IMR-90 (cell line): ENCODE data around the gene GSG1L. TPM values are rescaled to one million over a fixed set of nuclear protein-coding genes. Genes with fewer than 3 reads are reported as not detected.

Experiments used
- ATAC-seq: fragments of 200-7000 bp; cut with Tn5 transposase; 2 replicates; pipeline ENCODE4 v1.9.1; 2020; ENCODE audit warnings: low read depth, mild to moderate bottlenecking, moderate library complexity
- BruUV-seq: library from RNA; stranded (reverse); fragments of 400-500 nt; replicated peaks from 2 replicates; lab custom pipeline; 2021; lab: Mats Ljungman, UMichigan
- CTCF ChIA-PET: fragments of 300-600 bp; formaldehyde crosslinking; extraction: SDS; loops from one replicate; lab custom pipeline; 2021; ENCODE audit warnings: antibody characterized with exemption; lab: Yijun Ruan, JAX
- POLR2A ChIA-PET: fragments of 300-600 bp; sonication (Branson Sonifier 250); formaldehyde crosslinking; loops from one replicate; lab custom pipeline; 2022; ENCODE audit warnings: antibody characterized with exemption; ENCODE audit not compliant: unreplicated experiment; lab: Charles Lee
- DNase-seq: peaks from one replicate; pipeline ENCODE4 v3.0.0; 2013
- H2AFZ ChIP-seq: replicated peaks from 2 replicates; pipeline ENCODE3; 2013; ENCODE audit warnings: low read length, mild to moderate bottlenecking; ENCODE audit not compliant: poor library complexity
- H2AK5ac ChIP-seq: 2 replicates; pipeline ENCODE4 v1.6.1; 2013; ENCODE audit warnings: low read depth, low read length, inconsistent platforms
- H2AK9ac ChIP-seq: replicated peaks from 2 replicates; pipeline ENCODE3; 2013; ENCODE audit warnings: mild to moderate bottlenecking, low read depth, low read length, moderate library complexity; ENCODE audit not compliant: poor library complexity
- H2BK120ac ChIP-seq: 2 replicates; pipeline ENCODE4 v1.6.1; 2013; ENCODE audit warnings: low read depth, low read length, inconsistent platforms
- H2BK15ac ChIP-seq: 3 replicates; pipeline ENCODE4 v1.6.1; 2013; ENCODE audit warnings: low read depth, low read length, inconsistent platforms
- H2BK20ac ChIP-seq: 2 replicates; pipeline ENCODE4 v1.6.1; 2013; ENCODE audit warnings: low read depth, mild to moderate bottlenecking, inconsistent platforms, low read length, moderate library complexity
- H2BK5ac ChIP-seq: 2 replicates; pipeline ENCODE4 v1.6.1; 2013; ENCODE audit warnings: mild to moderate bottlenecking, low read depth, low read length, inconsistent platforms; ENCODE audit not compliant: poor library complexity, severe bottlenecking
- H3K14ac ChIP-seq: replicated peaks from 2 replicates; pipeline ENCODE4 v1.6.1; 2013; ENCODE audit warnings: low read depth, low read length, inconsistent platforms
- H3K18ac ChIP-seq: 2 replicates; pipeline ENCODE4 v1.6.1; 2013; ENCODE audit warnings: low read depth, low read length, control low read depth
- H3K23ac ChIP-seq: 2 replicates; pipeline ENCODE4 v1.6.1; 2013; ENCODE audit warnings: low read depth, low read length, inconsistent platforms
- H3K27ac ChIP-seq: 2 replicates; pipeline ENCODE4 v1.5.1; 2013; ENCODE audit warnings: mild to moderate bottlenecking, control low read depth, low read length; ENCODE audit not compliant: insufficient read depth
- H3K27me3 ChIP-seq: 2 replicates; pipeline ENCODE4 v1.6.1; 2013; ENCODE audit warnings: low read length; ENCODE audit not compliant: control insufficient read depth, insufficient read depth
- H3K36me3 ChIP-seq: 2 replicates; pipeline ENCODE4 v1.6.1; 2013; ENCODE audit warnings: low read length, mixed read lengths; ENCODE audit not compliant: control insufficient read depth, insufficient read depth
- H3K4ac ChIP-seq: 2 replicates; pipeline ENCODE4 v1.6.1; 2013; ENCODE audit warnings: low read depth, low read length, inconsistent platforms
- H3K4me1 ChIP-seq: 2 replicates; pipeline ENCODE4 v1.6.1; 2013; ENCODE audit warnings: low read length, mixed read lengths; ENCODE audit not compliant: control insufficient read depth, insufficient read depth
- H3K4me2 ChIP-seq: 2 replicates; pipeline ENCODE4 v1.6.1; 2013; ENCODE audit warnings: low read depth, mild to moderate bottlenecking, control low read depth, low read length, moderate library complexity
- H3K4me3 ChIP-seq: 2 replicates; pipeline ENCODE4 v1.5.1; 2013; ENCODE audit warnings: low read depth, mild to moderate bottlenecking, control low read depth, low read length, moderate library complexity; ENCODE audit not compliant: insufficient read depth
- H3K56ac ChIP-seq: 2 replicates; pipeline ENCODE4 v1.6.1; 2013; ENCODE audit warnings: low read length, inconsistent platforms; ENCODE audit not compliant: insufficient read depth; ENCODE audit errors: extremely low read depth
- H3K79me1 ChIP-seq, 2 experiments: 2 replicates each; pipeline ENCODE4 v1.6.1; 2013; ENCODE audit warnings: low read length in 2 of 2, inconsistent platforms in 1 of 2, low read depth in 1 of 2
- H3K9ac ChIP-seq: 2 replicates; pipeline ENCODE4 v1.6.1; 2013; ENCODE audit warnings: low read depth, low read length, control low read depth
- H3K9me1 ChIP-seq: 2 replicates; pipeline ENCODE4 v1.6.1; 2013; ENCODE audit warnings: low read length, inconsistent platforms; ENCODE audit not compliant: insufficient read depth
- H3K9me3 ChIP-seq: 2 replicates; pipeline ENCODE4 v1.6.1; 2013; ENCODE audit warnings: low read length; ENCODE audit not compliant: control insufficient read depth, insufficient read depth
- H4K20me1 ChIP-seq: 2 replicates; pipeline ENCODE4 v1.6.1; 2013; ENCODE audit warnings: low read length, inconsistent platforms; ENCODE audit not compliant: insufficient read depth
- H4K5ac ChIP-seq: 2 replicates; pipeline ENCODE4 v1.6.1; 2013; ENCODE audit warnings: mild to moderate bottlenecking, low read depth, low read length, control low read depth
- H4K8ac ChIP-seq, 2 experiments: 2 replicates each; pipeline ENCODE4 v1.6.1; 2013; ENCODE audit warnings: low read depth in 2 of 2, low read length in 2 of 2, control low read depth in 1 of 2, inconsistent platforms in 1 of 2
- H4K91ac ChIP-seq: 2 replicates; pipeline ENCODE4 v1.6.1; 2013; ENCODE audit warnings: low read depth, low read length, inconsistent platforms; ENCODE audit not compliant: insufficient read depth
- MAFK ChIP-seq: IDR thresholded peaks from 2 replicates; pipeline ENCODE4 v1.6.1; 2012; ENCODE audit warnings: low read depth, low read length, improper control_type of control experiment
- MAZ ChIP-seq: IDR thresholded peaks from 2 replicates; pipeline ENCODE4 v1.6.1; 2012; ENCODE audit warnings: low read depth, mild to moderate bottlenecking, low read length, improper control_type of control experiment, moderate library complexity, borderline replicate concordance
- MXI1 ChIP-seq: IDR thresholded peaks from 2 replicates; pipeline ENCODE4 v1.6.1; 2012; ENCODE audit warnings: low read depth, mild to moderate bottlenecking, low read length, moderate library complexity, borderline replicate concordance
- WGBS, 2 experiments: methylation state at CpG; one replicate each; pipeline versions ENCODE4 v1.1.5 to v1.1.7; 2013; ENCODE audit warnings: missing lambda C conversion rate in 2 of 2; ENCODE audit not compliant: insufficient read length in 1 of 2; ENCODE audit errors: extremely low coverage in 2 of 2; 5-methylcytosine and 5-hydroxymethylcytosine counted together
- dilution Hi-C: fragments of 300-500 bp; cut with HindIII; formaldehyde crosslinking; loops from one replicate; pipeline ENCODE4 v1.14.3; 2018; ENCODE audit warnings: low sequenced_read_pairs; ENCODE audit not compliant: unreplicated experiment
- in situ Hi-C: fragments of 300-500 bp; cut with MboI; formaldehyde crosslinking; loops from 3 replicates; pipeline ENCODE4 v1.14.3; 2019; ENCODE audit warnings: low sequenced_read_pairs, inconsistent platforms, mixed read lengths
- intact Hi-C: fragments of 100-400 bp; cut with micrococcal nuclease; formaldehyde crosslinking; loops from 2 replicates; pipeline ENCODE4 v1.10.0; 2022
- polyA plus RNA-seq, 3 experiments: library from polyadenylated mRNA; depleted of rRNA; stranded (reverse); fragments of >200 nt; gene quantifications; 2 replicates each; pipeline ENCODE4 v1.2.3, GENCODE V29; 2012; ENCODE audit warnings: low replicate concordance in 1 of 3
- total RNA-seq: library from RNA; depleted of rRNA; stranded (reverse); fragments of >200 nt; gene quantifications from 2 replicates; pipeline ENCODE4 v1.2.3, GENCODE V29; 2012
- TF ChIP-seq, protein P1 (sequence below): conservative IDR thresholded peaks from 2 replicates; pipeline ENCODE4 v1.5.1; 2012; ENCODE audit warnings: mild to moderate bottlenecking, low read depth, low read length, improper control_type of control experiment

GSG1L gene
- total and polyA plus RNA-seq, 2 of the 4 experiments (the other 2 are of a cell fraction), result not detected

DNA sequence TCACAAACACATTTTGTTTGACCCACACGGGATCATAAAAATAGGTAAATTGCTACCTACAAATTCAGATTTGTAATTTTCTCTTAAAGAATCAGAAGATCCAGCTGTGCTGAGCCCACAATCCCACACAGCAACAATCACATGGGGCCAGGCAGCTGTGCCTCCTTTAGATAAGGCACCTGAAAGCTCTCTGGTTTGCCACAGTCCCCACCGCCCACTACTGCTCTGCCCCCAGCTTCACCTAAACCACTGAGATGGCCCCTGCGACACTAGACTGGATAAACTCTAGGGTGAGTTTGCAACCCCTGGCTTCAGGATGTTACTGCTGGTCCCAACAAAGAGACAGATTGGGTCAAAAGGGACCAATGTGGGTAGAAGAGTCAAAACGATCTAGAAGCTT lies 96.8 kb downstream of the GSG1L start:
- Histone ChIP-seq H3K27me3 (no peaks in the 10 kb centered on the region; the same call in 1 of the 2 replicates), H3K14ac (no peak overlapping the region), H4K91ac (no peak overlapping the region), H2BK15ac (no peak overlapping the region), H4K20me1 (no peaks in the 10 kb centered on the region), H2BK20ac (no peak overlapping the region), H2AK9ac (no peak overlapping the region), H3K9me3 (no peaks in the 10 kb centered on the region), H2BK5ac (no peak overlapping the region), H3K36me3 (no peaks in the 10 kb centered on the region), H3K79me1 (no peaks in the 10 kb centered on the region), H2AFZ (no peak overlapping the region), H2AK5ac (no peak overlapping the region), H3K56ac (no peak overlapping the region), H3K4me3 (no peak overlapping the region), H2BK120ac (no peak overlapping the region), H3K27ac (no peak overlapping the region), H3K4me2 (no peak overlapping the region), H3K4ac (no peak overlapping the region), H3K23ac (no peak overlapping the region), H4K5ac (no peak overlapping the region), H3K18ac (no peak overlapping the region), H4K8ac (no peak overlapping the region), H3K9me1 (no peaks in the 10 kb centered on the region), H3K4me1 (no peaks in the 10 kb centered on the region), H3K9ac (no peak overlapping the region)
- ChIA-PET POLR2A (no interaction called here), CTCF (no interaction called here)
- DNase-seq (no peak), ATAC-seq (no peak)
- TF ChIP-seq, protein P1, sequence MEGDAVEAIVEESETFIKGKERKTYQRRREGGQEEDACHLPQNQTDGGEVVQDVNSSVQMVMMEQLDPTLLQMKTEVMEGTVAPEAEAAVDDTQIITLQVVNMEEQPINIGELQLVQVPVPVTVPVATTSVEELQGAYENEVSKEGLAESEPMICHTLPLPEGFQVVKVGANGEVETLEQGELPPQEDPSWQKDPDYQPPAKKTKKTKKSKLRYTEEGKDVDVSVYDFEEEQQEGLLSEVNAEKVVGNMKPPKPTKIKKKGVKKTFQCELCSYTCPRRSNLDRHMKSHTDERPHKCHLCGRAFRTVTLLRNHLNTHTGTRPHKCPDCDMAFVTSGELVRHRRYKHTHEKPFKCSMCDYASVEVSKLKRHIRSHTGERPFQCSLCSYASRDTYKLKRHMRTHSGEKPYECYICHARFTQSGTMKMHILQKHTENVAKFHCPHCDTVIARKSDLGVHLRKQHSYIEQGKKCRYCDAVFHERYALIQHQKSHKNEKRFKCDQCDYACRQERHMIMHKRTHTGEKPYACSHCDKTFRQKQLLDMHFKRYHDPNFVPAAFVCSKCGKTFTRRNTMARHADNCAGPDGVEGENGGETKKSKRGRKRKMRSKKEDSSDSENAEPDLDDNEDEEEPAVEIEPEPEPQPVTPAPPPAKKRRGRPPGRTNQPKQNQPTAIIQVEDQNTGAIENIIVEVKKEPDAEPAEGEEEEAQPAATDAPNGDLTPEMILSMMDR, result no peak
- no peak for TF ChIP-seq MAZ
- TF ChIP-seq MXI1, result no peak
- no peak for TF ChIP-seq MAFK
- in situ Hi-C loops, result no loop called here
- intact Hi-C loops, result no loop called here
- dilution Hi-C loops, result no loop called here
- BruUV-seq, result no TSS peak
- WGBS, 2 experiments, result no CpG with 5 or more reads among the region's 4 CpGs
